ENCODE results near the gene PABPN1L.
"Not testable (repeated sequence)": the region's sequence is repeated elsewhere in the genome, so short reads cannot be mapped to it uniquely, and the experiment has no call there.

Gene PABPN1L

GRCh38 chr16:88901718-88902337 lies 35.4 kb upstream of the PABPN1L start:
- DNase-seq (ENCODE audit: low read depth in 2 of 2), result no peak

- no peak for DNase-seq (ENCODE audit: low read depth in 2 of 2)
Measured at GRCh38 chr16:88900662-88901052, 34.2 kb upstream of the PABPN1L start.

- no peak for DNase-seq (ENCODE audit: low read depth in 2 of 2)
Measured at GRCh38 chr16:88899901-88900661, 33.6 kb upstream of the PABPN1L start.

GRCh38 chr16:88897696-88898425 lies 31.4 kb upstream of the PABPN1L start:
- DNase-seq (ENCODE audit: low read depth in 2 of 2), result no peak

GRCh38 chr16:88896238-88897070 lies 30.0 kb upstream of the PABPN1L start:
- DNase-seq (ENCODE audit: low read depth in 2 of 2), result no peak

- DNase-seq (ENCODE audit: low read depth in 2 of 2), result no peak
Measured at GRCh38 chr16:88895335-88895734, 28.9 kb upstream of the PABPN1L start.

GRCh38 chr16:88894681-88895300 lies 28.3 kb upstream of the PABPN1L start:
- no peak for DNase-seq (ENCODE audit: low read depth in 2 of 2)

GRCh38 chr16:88894266-88894665 lies 27.8 kb upstream of the PABPN1L start:
- not testable (repeated sequence) for DNase-seq (ENCODE audit: low read depth in 2 of 2)

GRCh38 chr16:88893127-88893968 lies 26.9 kb upstream of the PABPN1L start:
- DNase-seq (ENCODE audit: low read depth in 2 of 2), result no peak

- no peak for DNase-seq (ENCODE audit: low read depth in 2 of 2)
Measured at GRCh38 chr16:88892065-88892464, 25.6 kb upstream of the PABPN1L start.

GRCh38 chr16:88891083-88891482 lies 24.6 kb upstream of the PABPN1L start:
- no peak for DNase-seq (ENCODE audit: low read depth in 2 of 2)

GRCh38 chr16:88889702-88890352 lies 23.4 kb upstream of the PABPN1L start:
- DNase-seq (ENCODE audit: low read depth in 2 of 2), result not testable (repeated sequence)

- DNase-seq (ENCODE audit: low read depth in 2 of 2), result no peak
Measured at GRCh38 chr16:88888461-88889387, 22.3 kb upstream of the PABPN1L start.

- DNase-seq (ENCODE audit: low read depth in 2 of 2), result no peak
Measured at GRCh38 chr16:88888057-88888456, 21.6 kb upstream of the PABPN1L start.

- DNase-seq (ENCODE audit: low read depth in 2 of 2), result no peak
Measured at GRCh38 chr16:88886845-88887521, 20.5 kb upstream of the PABPN1L start.

GRCh38 chr16:88886420-88886844 lies 20.0 kb upstream of the PABPN1L start:
- DNase-seq (ENCODE audit: low read depth in 2 of 2), result no peak

- no peak for DNase-seq (ENCODE audit: low read depth in 2 of 2)
Measured at GRCh38 chr16:88885693-88886280, 19.3 kb upstream of the PABPN1L start.

Data from stimulated activated CD4-positive, alpha-beta T cell treated with anti-CD3 and anti-CD28 coated beads, Interleukin-1b, Interleukin-23, amount 100 ng/mL, for 1 hour (primary cell).